ENCODE measurements around the gene PSPC1. TPM values are rescaled to one million over a fixed set of nuclear protein-coding genes. Genes with fewer than 3 reads are reported as not detected.

The PSPC1 gene, protein sequence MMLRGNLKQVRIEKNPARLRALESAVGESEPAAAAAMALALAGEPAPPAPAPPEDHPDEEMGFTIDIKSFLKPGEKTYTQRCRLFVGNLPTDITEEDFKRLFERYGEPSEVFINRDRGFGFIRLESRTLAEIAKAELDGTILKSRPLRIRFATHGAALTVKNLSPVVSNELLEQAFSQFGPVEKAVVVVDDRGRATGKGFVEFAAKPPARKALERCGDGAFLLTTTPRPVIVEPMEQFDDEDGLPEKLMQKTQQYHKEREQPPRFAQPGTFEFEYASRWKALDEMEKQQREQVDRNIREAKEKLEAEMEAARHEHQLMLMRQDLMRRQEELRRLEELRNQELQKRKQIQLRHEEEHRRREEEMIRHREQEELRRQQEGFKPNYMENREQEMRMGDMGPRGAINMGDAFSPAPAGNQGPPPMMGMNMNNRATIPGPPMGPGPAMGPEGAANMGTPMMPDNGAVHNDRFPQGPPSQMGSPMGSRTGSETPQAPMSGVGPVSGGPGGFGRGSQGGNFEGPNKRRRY
- total RNA-seq: 52.1 and 72.1 TPM in 2 replicates

DNA sequence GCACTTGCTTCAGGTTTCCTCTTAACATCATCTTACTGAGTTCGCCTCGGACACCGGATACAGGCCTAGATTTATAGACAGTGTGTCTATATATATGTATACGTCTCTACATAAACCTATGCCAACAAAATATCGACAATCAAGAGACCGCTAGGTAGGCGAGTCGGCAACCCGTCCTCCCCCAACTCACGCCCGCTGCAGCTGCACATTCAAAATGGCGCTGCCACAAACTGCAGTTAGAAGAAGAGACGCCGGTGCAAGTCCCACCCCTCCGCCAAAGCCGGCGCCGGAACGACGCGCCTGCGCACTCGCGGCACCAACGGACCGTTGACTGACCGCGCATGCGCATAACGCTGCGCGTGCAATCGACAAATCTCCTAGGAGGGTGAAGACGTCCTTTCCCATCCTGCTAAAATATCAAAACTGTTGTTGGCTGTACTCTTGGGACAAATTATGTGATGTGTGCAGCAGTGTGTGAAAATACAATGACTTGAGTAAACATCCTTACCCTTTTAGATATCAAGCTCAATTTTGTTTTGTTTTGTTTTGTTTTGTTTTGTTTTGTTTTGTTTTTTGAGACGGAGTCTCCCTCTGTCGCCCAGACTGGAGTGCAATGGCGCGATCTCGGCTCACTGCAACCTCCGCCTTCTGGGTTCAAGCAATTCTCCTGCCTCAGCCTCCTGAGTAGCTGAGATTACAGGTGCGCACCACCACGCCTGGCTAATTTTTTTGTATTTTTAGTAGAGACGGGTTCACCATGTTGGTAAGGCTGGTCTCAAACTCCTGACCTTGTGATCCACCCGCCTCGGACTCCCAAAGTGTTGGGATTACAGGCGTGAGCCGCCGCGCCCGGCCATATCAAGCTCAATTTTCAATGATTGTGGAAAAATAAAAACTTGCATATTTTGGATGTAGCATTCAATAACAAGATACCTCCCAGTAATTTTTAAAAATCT, at the start of gene PSPC1:
PSPC1 (minus strand) TSS at position 219 of the 956 bp plus-strand sequence; CDS start at position 31, 188 bp downstream.

Other genes with a start within 250 kb of the PSPC1 start
- gene TPTE2, start 221.4 kb downstream of the PSPC1 start, total RNA-seq: not detected in 2 replicates
- 18.2 and 20.3 TPM in 2 replicates for gene MPHOSPH8, start 149.3 kb downstream of the PSPC1 start, total RNA-seq
- 8.4 and 12.1 TPM in 2 replicates for gene ZMYM5, start 80.7 kb upstream of the PSPC1 start, total RNA-seq
- 30.5 and 54.4 TPM in 2 replicates for gene ZMYM2, start 175.8 kb upstream of the PSPC1 start, total RNA-seq